GM23338 (cell line): ENCODE measurements around the gene NET1.

Source experiments
- CREB1 ChIP-seq: fragments of 250-450 bp; sonication (Bioruptor Pico); IDR thresholded peaks from 2 replicates; pipeline ENCODE4 v1.5.0; 2020; ENCODE audit warnings: low read depth, mild to moderate bottlenecking, moderate library complexity
- EZH2 ChIP-seq: fragments of 200-600 bp; sonication (generic); IDR thresholded peaks from one replicate; pipeline ENCODE4 v1.8.0; 2017; ENCODE audit warnings: antibody characterized with exemption, mild to moderate bottlenecking, low read depth; ENCODE audit not compliant: unreplicated experiment
- EZH2phosphoT487 ChIP-seq: fragments of 200-600 bp; sonication (generic); IDR thresholded peaks from one replicate; pipeline ENCODE4 v1.8.1; 2018; ENCODE audit warnings: antibody characterized with exemption; ENCODE audit not compliant: unreplicated experiment
- JUNB ChIP-seq: IDR thresholded peaks from one replicate; pipeline ENCODE4 v1.6.1; 2016; ENCODE audit warnings: antibody characterized with exemption; ENCODE audit not compliant: unreplicated experiment
- POLR2AphosphoS5 ChIP-seq: IDR thresholded peaks from 2 replicates; pipeline ENCODE4 v1.6.1; 2016; ENCODE audit warnings: antibody characterized with exemption, low read depth
- STAT1 ChIP-seq: IDR thresholded peaks from one replicate; pipeline ENCODE4 v1.6.1; 2016; ENCODE audit warnings: antibody characterized with exemption; ENCODE audit not compliant: unreplicated experiment
- ZNF114 ChIP-seq: fragments of 250-450 bp; sonication (Bioruptor Pico); IDR thresholded peaks from 2 replicates; pipeline ENCODE4 v1.5.0; 2020; ENCODE audit warnings: mild to moderate bottlenecking, moderate library complexity
- ZNF331 ChIP-seq: fragments of 250-450 bp; sonication (Bioruptor Pico); IDR thresholded peaks from 2 replicates; pipeline ENCODE4 v1.5.0; 2020; ENCODE audit warnings: low read depth, mild to moderate bottlenecking, moderate library complexity
- TF ChIP-seq, protein P1 (sequence below), 2 experiments: fragments of 200-600 bp in 1 of 2; sonication (generic) in 1 of 2; conservative IDR thresholded peaks; 2 replicates each; pipeline versions ENCODE4 v1.5.1 to v1.6.1; 2016 to 2017; ENCODE audit warnings: antibody characterized with exemption in 2 of 2, low read depth in 2 of 2, mild to moderate bottlenecking in 2 of 2, moderate library complexity in 1 of 2
- TF ChIP-seq, protein P2 (sequence below): IDR thresholded peaks from 2 replicates; pipeline ENCODE4 v1.6.1; 2016; ENCODE audit warnings: antibody characterized with exemption
- TF ChIP-seq, protein P3 (sequence below): IDR thresholded peaks from one replicate; pipeline ENCODE4 v1.6.1; 2018; ENCODE audit warnings: antibody characterized with exemption; ENCODE audit not compliant: unreplicated experiment
- TF ChIP-seq, protein P4 (sequence below): fragments of 250-450 bp; sonication (Bioruptor Pico); IDR thresholded peaks from 2 replicates; pipeline ENCODE4 v1.5.0; 2020; ENCODE audit warnings: mild to moderate bottlenecking, moderate library complexity

DNA sequence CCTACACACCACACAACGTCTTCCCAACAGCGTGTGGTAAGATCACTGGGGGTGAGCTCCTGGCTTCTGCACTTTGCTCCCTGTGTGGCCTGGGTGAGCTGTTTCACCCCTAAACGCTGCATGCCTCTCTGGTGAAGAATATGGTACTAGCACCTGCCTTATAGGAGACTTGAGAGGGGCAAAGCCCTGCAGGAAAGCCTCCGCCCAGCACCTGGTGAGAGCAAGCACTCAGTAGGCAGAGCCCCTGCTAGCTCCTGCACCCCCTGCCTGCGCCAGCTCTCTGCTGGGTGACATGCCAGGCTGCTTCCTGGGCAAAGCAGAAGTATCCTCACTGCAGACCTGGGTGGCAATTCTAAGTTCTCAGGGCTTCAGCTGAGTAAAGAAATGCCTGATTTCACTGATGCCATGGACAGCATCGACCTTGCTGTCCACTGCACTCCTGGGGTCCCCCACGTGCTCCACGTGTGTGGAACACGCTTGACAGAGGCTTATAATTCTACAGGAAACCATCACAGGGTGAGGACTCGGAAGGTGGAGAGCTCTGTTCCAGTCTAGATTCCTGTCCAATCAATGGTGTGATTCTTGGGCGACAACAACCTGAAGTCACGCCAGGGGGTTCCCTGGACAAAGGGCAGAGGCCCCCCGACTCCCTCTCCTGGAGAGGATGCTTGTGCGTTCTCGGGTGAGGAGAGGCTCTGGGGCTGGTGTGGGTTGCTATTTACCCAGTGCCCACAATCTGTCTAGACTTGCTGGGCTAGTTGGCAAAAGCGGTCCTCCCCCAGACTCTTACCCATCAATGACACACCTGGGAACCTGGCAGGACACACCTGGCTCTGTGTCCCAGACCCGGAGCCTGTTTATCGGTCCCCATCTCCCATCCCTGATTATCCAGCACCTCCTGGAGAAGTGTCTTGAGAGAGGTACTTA is 92.1 kb downstream of the NET1 start:
- TF ChIP-seq, protein P1, sequence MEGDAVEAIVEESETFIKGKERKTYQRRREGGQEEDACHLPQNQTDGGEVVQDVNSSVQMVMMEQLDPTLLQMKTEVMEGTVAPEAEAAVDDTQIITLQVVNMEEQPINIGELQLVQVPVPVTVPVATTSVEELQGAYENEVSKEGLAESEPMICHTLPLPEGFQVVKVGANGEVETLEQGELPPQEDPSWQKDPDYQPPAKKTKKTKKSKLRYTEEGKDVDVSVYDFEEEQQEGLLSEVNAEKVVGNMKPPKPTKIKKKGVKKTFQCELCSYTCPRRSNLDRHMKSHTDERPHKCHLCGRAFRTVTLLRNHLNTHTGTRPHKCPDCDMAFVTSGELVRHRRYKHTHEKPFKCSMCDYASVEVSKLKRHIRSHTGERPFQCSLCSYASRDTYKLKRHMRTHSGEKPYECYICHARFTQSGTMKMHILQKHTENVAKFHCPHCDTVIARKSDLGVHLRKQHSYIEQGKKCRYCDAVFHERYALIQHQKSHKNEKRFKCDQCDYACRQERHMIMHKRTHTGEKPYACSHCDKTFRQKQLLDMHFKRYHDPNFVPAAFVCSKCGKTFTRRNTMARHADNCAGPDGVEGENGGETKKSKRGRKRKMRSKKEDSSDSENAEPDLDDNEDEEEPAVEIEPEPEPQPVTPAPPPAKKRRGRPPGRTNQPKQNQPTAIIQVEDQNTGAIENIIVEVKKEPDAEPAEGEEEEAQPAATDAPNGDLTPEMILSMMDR (conservative IDR thresholded peaks at IDR 0.05; ENCODE audit: low read depth in 2 of 2): no peak
- no peak for TF ChIP-seq JUNB
- TF ChIP-seq, protein P2, sequence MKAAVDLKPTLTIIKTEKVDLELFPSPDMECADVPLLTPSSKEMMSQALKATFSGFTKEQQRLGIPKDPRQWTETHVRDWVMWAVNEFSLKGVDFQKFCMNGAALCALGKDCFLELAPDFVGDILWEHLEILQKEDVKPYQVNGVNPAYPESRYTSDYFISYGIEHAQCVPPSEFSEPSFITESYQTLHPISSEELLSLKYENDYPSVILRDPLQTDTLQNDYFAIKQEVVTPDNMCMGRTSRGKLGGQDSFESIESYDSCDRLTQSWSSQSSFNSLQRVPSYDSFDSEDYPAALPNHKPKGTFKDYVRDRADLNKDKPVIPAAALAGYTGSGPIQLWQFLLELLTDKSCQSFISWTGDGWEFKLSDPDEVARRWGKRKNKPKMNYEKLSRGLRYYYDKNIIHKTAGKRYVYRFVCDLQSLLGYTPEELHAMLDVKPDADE: no peak
- TF ChIP-seq EZH2phosphoT487: no peak
- no peak for TF ChIP-seq POLR2AphosphoS5
- no peak for TF ChIP-seq EZH2
- TF ChIP-seq, protein P3, sequence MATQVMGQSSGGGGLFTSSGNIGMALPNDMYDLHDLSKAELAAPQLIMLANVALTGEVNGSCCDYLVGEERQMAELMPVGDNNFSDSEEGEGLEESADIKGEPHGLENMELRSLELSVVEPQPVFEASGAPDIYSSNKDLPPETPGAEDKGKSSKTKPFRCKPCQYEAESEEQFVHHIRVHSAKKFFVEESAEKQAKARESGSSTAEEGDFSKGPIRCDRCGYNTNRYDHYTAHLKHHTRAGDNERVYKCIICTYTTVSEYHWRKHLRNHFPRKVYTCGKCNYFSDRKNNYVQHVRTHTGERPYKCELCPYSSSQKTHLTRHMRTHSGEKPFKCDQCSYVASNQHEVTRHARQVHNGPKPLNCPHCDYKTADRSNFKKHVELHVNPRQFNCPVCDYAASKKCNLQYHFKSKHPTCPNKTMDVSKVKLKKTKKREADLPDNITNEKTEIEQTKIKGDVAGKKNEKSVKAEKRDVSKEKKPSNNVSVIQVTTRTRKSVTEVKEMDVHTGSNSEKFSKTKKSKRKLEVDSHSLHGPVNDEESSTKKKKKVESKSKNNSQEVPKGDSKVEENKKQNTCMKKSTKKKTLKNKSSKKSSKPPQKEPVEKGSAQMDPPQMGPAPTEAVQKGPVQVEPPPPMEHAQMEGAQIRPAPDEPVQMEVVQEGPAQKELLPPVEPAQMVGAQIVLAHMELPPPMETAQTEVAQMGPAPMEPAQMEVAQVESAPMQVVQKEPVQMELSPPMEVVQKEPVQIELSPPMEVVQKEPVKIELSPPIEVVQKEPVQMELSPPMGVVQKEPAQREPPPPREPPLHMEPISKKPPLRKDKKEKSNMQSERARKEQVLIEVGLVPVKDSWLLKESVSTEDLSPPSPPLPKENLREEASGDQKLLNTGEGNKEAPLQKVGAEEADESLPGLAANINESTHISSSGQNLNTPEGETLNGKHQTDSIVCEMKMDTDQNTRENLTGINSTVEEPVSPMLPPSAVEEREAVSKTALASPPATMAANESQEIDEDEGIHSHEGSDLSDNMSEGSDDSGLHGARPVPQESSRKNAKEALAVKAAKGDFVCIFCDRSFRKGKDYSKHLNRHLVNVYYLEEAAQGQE: no peak
- TF ChIP-seq, protein P4, sequence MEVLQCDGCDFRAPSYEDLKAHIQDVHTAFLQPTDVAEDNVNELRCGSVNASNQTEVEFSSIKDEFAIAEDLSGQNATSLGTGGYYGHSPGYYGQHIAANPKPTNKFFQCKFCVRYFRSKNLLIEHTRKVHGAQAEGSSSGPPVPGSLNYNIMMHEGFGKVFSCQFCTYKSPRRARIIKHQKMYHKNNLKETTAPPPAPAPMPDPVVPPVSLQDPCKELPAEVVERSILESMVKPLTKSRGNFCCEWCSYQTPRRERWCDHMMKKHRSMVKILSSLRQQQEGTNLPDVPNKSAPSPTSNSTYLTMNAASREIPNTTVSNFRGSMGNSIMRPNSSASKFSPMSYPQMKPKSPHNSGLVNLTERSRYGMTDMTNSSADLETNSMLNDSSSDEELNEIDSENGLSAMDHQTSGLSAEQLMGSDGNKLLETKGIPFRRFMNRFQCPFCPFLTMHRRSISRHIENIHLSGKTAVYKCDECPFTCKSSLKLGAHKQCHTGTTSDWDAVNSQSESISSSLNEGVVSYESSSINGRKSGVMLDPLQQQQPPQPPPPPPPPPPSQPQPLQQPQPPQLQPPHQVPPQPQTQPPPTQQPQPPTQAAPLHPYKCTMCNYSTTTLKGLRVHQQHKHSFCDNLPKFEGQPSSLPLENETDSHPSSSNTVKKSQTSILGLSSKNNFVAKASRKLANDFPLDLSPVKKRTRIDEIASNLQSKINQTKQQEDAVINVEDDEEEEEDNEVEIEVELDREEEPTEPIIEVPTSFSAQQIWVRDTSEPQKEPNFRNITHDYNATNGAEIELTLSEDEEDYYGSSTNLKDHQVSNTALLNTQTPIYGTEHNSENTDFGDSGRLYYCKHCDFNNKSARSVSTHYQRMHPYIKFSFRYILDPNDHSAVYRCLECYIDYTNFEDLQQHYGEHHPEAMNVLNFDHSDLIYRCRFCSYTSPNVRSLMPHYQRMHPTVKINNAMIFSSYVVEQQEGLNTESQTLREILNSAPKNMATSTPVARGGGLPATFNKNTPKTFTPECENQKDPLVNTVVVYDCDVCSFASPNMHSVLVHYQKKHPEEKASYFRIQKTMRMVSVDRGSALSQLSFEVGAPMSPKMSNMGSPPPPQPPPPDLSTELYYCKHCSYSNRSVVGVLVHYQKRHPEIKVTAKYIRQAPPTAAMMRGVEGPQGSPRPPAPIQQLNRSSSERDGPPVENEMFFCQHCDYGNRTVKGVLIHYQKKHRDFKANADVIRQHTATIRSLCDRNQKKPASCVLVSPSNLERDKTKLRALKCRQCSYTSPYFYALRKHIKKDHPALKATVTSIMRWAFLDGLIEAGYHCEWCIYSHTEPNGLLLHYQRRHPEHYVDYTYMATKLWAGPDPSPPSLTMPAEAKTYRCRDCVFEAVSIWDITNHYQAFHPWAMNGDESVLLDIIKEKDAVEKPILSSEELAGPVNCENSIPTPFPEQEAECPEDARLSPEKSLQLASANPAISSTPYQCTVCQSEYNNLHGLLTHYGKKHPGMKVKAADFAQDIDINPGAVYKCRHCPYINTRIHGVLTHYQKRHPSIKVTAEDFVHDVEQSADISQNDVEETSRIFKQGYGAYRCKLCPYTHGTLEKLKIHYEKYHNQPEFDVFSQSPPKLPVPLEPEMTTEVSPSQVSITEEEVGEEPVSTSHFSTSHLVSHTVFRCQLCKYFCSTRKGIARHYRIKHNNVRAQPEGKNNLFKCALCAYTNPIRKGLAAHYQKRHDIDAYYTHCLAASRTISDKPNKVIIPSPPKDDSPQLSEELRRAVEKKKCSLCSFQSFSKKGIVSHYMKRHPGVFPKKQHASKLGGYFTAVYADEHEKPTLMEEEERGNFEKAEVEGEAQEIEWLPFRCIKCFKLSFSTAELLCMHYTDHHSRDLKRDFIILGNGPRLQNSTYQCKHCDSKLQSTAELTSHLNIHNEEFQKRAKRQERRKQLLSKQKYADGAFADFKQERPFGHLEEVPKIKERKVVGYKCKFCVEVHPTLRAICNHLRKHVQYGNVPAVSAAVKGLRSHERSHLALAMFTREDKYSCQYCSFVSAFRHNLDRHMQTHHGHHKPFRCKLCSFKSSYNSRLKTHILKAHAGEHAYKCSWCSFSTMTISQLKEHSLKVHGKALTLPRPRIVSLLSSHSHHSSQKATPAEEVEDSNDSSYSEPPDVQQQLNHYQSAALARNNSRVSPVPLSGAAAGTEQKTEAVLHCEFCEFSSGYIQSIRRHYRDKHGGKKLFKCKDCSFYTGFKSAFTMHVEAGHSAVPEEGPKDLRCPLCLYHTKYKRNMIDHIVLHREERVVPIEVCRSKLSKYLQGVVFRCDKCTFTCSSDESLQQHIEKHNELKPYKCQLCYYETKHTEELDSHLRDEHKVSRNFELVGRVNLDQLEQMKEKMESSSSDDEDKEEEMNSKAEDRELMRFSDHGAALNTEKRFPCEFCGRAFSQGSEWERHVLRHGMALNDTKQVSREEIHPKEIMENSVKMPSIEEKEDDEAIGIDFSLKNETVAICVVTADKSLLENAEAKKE (CRISPR knock-in tag): no peak
- TF ChIP-seq ZNF114 (CRISPR knock-in tag): no peak
- no peak for TF ChIP-seq STAT1
- no peak for TF ChIP-seq CREB1 (CRISPR knock-in tag)
- no peak for TF ChIP-seq ZNF331 (CRISPR knock-in tag)
